T-helper 1 cell treated with Interleukin-12 subunit alpha and Interleukin-12 subunit beta and Interleukin-4 antibody, amounts not matched to agents 30 ng/mL and 1 ng/mL, for 36 hours (primary cell): Measurements from ENCODE around the gene CDH23. TPM values are rescaled to one million over a fixed set of nuclear protein-coding genes. Genes with fewer than 3 reads are reported as not detected.

Source experiments
- intact Hi-C: fragments of 100-400 bp; cut with micrococcal nuclease; formaldehyde crosslinking; loops from one replicate; pipeline ENCODE4 v1.15.1; 2024
- total RNA-seq: library from RNA; stranded (reverse); gene quantifications from 2 replicates; pipeline ENCODE4 v1.2.3, GENCODE V29; 2022

Gene CDH23
- total RNA-seq, 1 donor from 2014 or later, result 1.3 TPM

GRCh38 chr10:71748671-71749191 is 352.0 kb downstream of the CDH23 start:
- intact Hi-C loops, result loop anchor here (1.0 to 5.0 kb wide), 6 partner anchors 8 to 36 kb away; partner anchors contain the start of gene VSIR

GRCh38 chr10:71749396-71749795 is 352.7 kb downstream of the CDH23 start:
- intact Hi-C loops, result loop anchor here (5.0 kb wide), 1 partner anchor 37 kb away; no protein-coding TSS in a partner anchor

- intact Hi-C loops, result no loop called here
These were observed 353.6 kb downstream of the CDH23 start for GRCh38 chr10:71750124-71750841.

- intact Hi-C loops, result no loop called here
These were observed 354.3 kb downstream of the CDH23 start for GRCh38 chr10:71750986-71751385.

GRCh38 chr10:71751515-71752224 is 354.9 kb downstream of the CDH23 start:
- intact Hi-C loops, result no loop called here

GRCh38 chr10:71752391-71753090 is 355.8 kb downstream of the CDH23 start:
- intact Hi-C loops, result no loop called here

- intact Hi-C loops, result no loop called here
These were observed 356.6 kb downstream of the CDH23 start for GRCh38 chr10:71753091-71753959.

- intact Hi-C loops, result no loop called here
These were observed 357.3 kb downstream of the CDH23 start for GRCh38 chr10:71753960-71754505.

- intact Hi-C loops, result no loop called here
These were observed 357.8 kb downstream of the CDH23 start for GRCh38 chr10:71754562-71754961.

- intact Hi-C loops, result no loop called here
These were observed 358.6 kb downstream of the CDH23 start for GRCh38 chr10:71755179-71755879.

GRCh38 chr10:71756311-71757191 is 359.8 kb downstream of the CDH23 start:
- intact Hi-C loops, result loop anchor here (1.0 kb wide), 4 partner anchors 8 to 29 kb away; partner anchors contain the start of gene VSIR

GRCh38 chr10:71757399-71757922 is 360.7 kb downstream of the CDH23 start:
- intact Hi-C loops, result loop anchor here (1.0 kb wide), 2 partner anchors 12 to 16 kb away; partner anchors contain the start of gene VSIR

- intact Hi-C loops, result no loop called here
These were observed 364.4 kb downstream of the CDH23 start for GRCh38 chr10:71761105-71761511.

- intact Hi-C loops, result no loop called here
These were observed 364.9 kb downstream of the CDH23 start for GRCh38 chr10:71761541-71762113.

GRCh38 chr10:71762324-71762723 is 365.6 kb downstream of the CDH23 start:
- intact Hi-C loops, result no loop called here

- intact Hi-C loops, result no loop called here
These were observed 366.8 kb downstream of the CDH23 start for GRCh38 chr10:71763352-71764127.
